ENCODE results near the gene RWDD2A.
A peak's percentile ranks its signal among the peaks of the same experiment; 100 is the strongest.
"Not testable (repeated sequence)": the region's sequence is repeated elsewhere in the genome, so short reads cannot be mapped to it uniquely, and the experiment has no call there.

Gene RWDD2A

DNA sequence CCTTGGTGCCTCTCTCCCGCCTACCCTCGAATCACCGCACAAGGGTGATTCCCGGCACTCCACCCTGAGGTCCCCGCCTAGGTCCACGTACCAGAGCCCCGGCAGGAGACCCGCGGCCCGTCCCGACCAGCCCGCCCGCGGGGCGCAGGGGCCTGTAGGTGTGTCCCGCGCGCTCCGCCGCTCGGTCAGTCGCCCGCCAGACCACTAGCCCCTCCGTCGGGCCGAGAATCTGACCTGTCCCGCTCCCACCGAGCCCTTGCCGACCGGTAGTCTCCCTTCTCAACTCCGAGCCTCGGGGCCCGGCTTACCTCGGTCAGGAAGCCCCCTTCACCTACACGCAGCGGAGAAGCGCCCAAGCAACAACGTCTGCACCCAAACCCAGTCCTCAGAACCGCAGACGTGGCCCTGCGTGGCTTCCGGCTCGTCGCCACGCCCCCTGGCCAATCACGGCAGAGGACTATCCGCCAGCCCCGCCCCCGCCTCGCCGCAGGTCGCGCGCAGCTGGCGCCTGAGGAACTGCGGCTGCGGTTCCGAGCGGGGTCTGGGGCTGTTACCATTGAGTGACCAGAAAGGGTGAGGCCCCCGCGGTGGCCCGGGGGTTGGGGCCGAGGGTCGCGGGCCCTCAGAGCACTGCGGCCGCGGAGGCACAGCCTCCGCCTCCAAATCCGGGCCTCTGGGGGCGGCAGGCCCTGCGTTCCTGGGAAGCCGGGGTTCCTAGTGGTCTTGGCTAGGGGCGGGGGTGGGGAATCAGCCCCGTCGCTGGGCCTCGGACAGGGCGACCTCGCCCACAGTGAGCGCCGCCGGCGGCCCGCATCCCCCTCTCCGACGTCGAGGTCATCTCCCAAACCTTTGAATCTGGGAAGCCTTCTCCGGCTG, at the start of gene RWDD2A, which contains the start of gene PGM3:
TSS of gene RWDD2A (plus strand) at position 487 of the 876 bp plus-strand sequence. CDS start 1,095 bp downstream, outside the sequence.
TSS of gene PGM3 (minus strand) at position 395 of the 876 bp plus-strand sequence. CDS start 2,253 bp downstream, outside the sequence.
- peak; percentile 62 to 66 for DNase-seq (ENCODE audit: low read depth in 2 of 2)

DNA sequence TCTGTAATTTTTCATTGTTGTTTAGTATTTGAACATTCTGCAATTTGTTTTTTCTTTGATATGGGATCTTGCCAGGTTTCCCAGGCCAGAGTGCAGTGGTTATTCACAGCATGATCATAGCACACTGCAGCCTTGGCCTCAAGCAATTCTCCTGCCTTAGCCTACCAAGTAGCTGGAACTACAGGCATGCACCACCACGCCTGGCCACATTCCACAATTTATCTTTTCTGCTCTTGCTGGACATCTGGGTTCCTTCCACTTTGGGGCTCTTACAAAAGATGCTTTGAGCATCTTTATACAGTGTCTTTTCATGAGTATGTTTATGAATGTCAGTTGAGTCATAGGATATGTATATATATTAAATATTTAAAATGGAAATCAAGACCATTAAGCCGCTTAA, 42.0 kb upstream of the RWDD2A start:
- DNase-seq (ENCODE audit: low read depth in 2 of 2) = no peak

DNA sequence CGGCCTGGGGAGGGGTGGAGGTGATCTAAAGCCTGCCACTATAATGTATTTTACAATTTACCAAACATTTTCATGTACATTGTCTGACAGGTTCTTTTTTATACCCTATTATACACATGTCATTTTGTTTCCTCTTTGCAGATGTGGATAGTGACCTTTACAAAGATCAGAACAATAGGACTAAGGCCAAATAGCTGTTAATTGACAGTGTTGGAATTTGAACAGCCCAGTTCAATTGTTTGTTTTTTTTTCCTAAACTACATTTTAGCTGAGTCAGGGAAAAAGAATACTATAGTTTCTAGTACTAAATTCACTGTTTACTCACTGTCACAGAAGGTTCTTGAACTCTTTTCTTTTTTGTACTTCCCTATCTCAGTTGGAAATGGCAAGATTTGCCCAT, 40.2 kb upstream of the RWDD2A start:
- no peak for DNase-seq (ENCODE audit: low read depth in 2 of 2)

DNA sequence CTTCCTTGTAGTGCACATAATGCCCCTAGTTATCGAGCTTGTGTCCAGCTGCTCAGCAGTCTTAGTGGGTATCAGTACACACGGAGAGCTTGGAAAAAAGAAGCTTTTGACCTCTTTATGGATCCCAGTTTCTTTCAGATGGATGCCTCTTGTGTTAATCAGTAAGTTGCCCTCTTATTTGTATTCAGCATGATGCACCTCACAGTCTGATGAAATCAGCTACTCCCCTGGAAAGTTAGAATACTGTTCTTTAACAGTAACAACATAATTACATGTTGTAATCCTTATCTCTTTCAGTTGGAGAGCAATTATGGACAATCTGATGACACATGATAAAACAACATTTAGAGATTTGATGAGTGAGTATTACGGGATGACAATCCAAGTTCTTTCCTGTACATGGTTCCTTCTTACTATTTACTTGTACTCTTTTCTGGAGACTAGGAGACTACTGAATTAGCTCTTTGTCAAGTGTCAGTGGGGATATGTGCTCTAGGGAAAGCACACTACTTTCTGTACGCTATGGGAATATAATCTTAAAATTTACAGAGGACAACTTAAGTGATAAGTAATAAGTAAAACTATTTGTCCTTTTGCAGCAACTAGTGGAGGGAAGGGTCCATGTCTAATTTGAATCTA, 39.2 kb upstream of the RWDD2A start:
- DNase-seq (ENCODE audit: low read depth in 2 of 2) = no peak

DNA sequence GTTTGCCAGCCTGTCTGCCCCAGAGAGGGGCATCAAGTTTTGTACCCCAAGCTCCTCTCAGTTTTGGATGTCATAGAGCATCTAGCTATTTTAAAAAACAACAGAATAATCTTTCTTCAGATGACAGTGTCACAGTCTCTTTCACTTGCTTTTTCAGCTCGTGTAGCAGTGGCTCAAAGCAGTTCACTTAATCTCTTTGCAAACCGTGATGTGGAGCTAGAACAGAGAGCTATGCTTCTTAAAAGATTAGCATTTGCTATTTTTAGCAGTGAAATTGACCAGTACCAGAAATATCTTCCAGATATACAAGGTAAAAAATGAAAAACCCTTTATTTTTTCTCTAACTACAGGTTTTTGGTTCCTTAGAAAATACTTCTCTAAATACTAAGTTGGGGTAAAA, 37.4 kb upstream of the RWDD2A start:
- no peak for DNase-seq (ENCODE audit: low read depth in 2 of 2)

DNA sequence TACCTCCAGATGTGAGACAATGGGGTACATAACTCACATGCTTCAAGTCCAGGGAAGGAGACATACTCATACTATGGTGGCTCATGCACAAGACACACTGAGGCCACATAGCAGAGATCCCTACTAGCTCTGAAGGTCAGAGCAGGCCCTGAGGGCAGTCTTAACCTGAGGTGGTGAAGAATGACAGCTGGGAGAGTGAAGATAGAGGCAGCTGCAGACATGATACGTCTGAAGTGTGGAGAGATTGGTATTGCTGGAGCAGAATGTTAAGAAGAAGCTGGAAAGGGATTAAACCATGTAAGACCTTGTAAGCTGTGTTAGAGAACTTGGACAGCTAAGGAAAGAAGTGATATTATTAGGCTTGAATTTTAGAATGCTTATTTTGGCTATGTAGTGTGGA, 33.0 kb upstream of the RWDD2A start:
- no peak for DNase-seq (ENCODE audit: low read depth in 2 of 2)

DNA sequence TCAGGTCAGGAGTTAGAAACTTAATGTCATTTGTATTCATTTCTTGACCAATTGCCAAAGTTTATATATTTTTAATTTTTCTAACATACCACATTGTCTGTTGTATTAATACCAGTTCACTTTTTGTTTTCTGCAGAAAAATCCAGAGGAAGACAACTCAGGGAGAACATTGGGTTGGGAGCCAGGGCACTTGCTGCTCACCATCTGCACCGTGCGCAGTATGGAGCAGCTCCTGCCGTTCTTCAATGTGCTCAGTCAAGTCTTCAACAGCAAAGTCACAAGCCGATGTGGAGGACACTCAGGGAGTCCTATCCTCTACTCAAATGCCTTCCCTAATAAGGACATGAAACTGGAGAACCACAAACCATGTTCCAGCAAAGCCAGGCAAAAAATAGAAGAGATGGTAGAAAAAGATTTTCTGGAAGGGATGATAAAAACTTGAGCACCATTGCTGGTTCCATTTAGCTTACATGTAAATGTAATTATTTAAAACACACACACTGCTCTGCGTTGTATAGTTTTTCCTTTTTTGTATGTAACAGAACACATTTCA, 25.4 kb upstream of the RWDD2A start:
- no peak for DNase-seq (ENCODE audit: low read depth in 2 of 2)

DNA sequence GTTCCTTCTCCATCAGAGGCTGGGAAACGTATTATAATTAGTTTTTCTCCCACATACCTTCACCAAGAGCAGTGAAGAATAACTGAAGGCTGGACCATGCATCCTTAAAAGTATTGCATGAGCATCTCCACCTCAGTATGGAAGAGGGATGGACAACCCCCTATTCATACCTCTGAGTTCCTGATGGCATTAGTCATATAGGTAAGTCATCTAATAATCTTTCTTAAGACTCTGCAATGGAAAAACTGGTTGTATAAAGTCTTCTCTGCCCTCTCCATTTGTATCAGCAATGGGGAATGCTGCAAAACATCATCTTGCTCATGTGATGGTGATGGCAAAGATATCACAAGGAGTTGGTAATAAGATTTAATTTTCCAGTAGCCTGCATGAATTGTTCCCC, 24.6 kb upstream of the RWDD2A start:
- no peak for DNase-seq (ENCODE audit: low read depth in 2 of 2)

DNA sequence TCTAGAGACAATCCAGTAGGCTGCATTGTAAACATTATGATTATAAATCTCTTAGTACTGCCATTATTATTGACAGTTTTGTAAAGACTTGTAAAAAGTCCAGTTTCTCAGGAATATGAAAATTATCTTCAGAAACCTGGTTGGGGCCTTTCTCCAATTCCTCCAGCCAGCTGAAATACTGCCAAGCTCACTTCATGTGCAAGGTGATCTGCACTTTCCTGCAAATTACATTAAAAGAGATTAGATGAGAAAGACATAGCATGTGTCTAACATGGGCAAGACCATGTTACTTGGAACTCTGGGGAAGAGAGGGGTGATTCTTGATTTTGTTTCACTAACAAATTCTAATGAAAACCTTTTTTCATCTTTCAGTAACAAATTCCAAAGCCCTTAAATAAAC, 24.1 kb upstream of the RWDD2A start:
- no peak for DNase-seq (ENCODE audit: low read depth in 2 of 2)

DNA sequence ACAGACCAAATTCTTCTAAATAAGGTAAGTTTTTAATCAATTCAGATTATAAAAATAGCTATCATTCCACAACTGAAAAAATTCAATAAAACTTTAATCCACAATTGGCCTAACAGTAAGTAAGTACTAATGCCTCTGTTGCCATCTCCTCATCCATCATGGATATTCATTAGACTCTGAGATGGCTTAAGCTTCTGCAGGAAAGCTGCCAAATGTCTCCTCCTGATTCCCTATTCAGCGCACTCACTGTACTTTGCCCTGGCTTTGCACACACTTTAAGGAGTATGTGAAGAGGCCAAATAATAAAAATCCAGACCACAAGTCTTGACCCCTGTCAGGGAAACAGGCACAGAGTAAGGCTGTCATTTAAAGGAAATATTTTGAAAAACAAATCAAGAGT, 23.6 kb upstream of the RWDD2A start:
- no peak for DNase-seq (ENCODE audit: low read depth in 2 of 2)

DNA sequence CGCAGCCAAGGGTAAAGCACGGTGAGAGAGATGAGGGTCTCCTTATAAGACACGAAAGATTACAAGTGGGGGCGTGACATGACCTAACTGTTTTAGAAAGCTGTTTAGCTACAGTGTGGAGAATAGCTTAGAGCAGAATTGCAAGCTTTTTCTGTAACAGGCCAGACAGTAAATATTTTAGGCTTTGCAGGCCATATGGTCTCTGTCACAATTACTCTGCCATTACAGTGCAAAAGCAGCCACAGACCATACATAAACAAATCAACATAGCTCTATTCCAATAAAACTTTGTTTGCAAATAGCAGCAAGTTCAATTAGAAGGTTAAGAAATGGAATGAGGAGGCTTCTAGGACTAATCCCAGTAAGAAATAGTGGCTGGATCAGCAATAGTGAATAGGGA, 16.9 kb upstream of the RWDD2A start:
- no peak for DNase-seq (ENCODE audit: low read depth in 2 of 2)

DNA sequence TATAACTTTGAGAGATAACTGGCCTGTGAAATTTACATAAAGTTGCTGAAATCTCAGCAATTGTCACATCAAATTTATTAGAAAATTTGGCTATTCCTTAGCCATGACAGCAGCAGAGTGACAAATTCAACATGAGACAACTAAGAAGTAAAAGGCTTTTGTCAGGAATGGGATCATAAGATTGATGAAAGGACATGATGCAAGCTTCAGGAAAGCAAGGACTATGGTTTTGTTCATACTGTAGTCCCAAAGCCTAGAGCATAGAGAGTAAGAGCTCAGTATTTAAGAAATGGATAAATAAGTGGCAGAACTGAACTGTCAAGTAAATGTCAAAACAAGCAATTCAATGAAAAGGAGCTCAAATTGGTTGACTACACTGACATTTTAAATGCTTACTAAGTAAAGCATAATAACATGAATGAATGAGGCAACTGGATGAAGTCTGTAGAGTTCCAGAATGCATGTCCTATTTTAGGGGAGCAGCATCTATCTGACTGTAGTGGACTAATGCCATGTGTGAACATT, 12.7 kb upstream of the RWDD2A start:
- no peak for DNase-seq (ENCODE audit: low read depth in 2 of 2)

DNA sequence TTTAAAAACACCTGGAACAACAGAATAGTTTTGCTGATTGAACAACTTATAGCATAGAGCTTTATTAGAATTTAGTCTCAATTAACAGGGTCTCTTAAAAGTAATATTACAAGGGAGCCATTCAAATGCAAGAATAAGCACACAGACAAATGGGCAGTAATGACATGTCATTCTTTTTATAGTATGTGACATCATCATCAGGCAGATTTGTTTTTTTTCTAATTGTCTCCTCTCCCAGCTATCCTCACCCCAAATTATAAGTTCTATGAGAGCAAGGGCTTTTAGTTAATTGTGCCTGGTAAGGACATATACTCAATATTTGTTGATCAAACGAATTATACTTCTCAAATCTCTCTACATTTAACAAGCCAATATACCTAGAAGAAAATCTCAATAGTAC, 11.0 kb upstream of the RWDD2A start:
- DNase-seq (ENCODE audit: low read depth in 2 of 2) = no peak

DNA sequence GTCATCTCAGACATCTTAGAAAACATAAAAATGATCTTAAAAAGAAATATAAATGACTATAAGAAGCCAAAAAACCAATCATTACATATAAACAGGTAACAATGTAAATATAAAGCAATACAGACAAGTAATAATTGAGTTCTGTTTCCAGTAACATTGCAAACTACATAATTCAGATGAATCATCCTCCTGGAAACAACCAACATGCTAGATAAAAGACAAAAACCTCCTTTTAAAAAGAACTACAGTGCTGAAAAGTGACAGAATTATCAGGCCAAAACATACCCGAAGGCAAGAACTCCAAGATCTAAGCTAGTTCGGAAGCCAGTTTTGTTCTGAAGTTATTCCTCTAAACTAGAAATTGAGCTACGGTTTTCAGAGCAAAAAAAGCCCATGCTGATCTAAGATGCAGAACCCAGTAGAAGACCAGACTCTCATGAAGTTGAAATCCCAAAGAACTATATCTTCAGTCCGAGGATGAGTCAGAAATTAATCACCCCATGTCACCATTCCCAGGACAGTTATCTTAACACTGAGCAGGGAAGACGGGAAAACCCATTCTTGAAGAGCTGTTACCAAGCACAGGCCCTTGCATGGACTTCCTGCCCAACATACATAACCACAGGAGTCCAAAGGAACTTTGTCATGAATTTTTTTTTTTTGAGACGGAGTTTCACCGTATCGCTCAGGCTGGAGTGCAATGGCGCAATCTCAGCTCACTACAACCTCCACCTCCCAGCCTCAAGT, 9.9 kb upstream of the RWDD2A start:
- peak; percentile 53 to 66 for DNase-seq (ENCODE audit: low read depth in 2 of 2)

DNA sequence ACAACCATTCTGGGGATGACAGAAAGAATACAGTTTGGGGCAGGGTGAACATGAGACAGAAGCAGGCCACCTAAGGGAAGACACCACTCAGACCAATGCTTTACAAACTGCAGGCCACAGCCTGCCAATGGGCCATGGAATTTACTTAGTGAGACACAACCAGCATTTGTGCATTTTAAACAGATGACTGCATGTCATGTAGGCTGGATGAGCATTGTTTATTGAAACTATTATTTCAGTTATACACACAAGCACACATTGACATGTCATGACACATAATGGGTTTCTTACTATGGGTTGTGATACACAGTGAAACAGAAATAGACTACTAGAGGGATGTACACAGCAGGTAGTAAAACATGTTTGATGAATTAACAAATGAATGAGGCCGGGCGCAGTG, 8.1 kb upstream of the RWDD2A start:
- no peak for DNase-seq (ENCODE audit: low read depth in 2 of 2)

DNA sequence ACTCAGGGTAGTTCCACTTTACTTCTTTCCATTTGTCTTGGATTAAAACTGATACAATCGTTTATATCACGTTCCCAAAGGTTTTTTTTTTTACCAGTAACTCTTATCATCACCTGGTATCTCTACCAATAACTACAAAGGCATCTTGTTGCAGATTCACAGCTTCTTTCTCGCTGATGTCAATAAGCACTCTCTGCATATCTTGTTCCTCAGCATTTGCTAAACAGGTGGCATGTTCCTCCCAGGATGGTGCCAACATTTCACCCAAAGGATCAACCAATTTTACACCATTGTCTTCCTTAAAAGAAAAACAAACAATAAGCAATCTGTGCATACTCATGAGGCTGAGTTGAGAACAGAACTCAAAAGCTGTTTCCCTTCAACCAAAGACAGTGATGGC, 4.7 kb upstream of the RWDD2A start:
- DNase-seq (ENCODE audit: low read depth in 2 of 2) = no peak

DNA sequence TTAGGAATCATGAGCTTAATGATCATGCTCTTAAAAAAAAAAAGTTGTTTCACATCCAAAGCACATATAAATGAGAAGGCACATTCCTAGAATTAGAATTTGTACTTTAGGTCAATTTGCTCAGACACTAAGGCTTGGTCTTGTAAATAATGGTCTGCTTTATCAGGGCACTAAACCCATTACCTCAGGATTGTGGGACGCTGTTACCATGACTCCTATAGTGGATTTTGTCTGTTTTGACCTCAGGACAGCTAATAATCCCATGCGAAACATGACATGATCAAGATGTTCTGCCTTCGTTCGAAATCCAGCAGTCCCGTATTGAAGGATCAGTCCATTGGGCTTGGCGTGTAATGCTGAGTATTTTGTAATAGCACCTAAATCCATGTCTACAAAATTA, 2.5 kb upstream of the RWDD2A start:
- DNase-seq (ENCODE audit: low read depth in 2 of 2) = no peak

DNA sequence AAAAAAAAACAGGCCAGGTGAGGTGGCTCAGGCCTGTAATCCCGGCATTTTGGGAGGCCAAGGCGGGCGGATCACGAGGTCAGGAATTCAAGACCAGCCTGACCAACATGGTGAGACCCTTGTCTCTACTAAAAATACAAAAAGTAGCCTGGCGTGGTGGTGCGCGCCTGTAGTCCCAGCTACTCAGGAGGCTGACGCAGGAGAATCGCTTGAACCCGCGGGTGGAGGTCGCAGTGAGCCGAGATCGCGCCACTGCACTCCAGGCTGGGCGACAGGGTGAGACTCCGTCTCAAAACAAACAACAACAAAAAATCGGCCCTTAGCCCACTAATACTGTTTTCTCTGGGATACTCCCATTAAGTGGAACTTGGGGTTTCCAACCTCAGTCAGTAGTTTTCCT, 1.2 kb upstream of the RWDD2A start:
- DNase-seq (ENCODE audit: low read depth in 2 of 2) = not testable (repeated sequence)

DNA sequence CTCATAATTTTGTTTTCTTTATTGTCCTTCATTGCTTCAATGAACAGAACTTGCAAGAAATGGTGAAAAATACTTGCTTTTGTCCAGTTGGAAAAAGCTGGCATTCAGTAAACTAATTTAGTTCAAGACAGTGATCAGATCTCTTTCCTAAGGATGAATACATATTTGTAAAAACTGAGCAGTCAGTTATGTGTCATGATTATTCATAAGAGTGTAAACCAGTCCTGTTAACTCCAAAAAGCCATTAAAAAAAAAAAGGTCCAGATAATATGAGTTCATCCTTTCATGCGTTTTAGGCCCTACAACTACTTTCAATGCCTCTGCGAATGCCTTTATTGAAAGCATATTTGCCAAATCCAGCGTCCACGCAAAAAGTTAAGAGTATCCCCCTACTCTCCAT, 701 bp upstream of the RWDD2A start:
- no peak for DNase-seq (ENCODE audit: low read depth in 2 of 2)

DNA sequence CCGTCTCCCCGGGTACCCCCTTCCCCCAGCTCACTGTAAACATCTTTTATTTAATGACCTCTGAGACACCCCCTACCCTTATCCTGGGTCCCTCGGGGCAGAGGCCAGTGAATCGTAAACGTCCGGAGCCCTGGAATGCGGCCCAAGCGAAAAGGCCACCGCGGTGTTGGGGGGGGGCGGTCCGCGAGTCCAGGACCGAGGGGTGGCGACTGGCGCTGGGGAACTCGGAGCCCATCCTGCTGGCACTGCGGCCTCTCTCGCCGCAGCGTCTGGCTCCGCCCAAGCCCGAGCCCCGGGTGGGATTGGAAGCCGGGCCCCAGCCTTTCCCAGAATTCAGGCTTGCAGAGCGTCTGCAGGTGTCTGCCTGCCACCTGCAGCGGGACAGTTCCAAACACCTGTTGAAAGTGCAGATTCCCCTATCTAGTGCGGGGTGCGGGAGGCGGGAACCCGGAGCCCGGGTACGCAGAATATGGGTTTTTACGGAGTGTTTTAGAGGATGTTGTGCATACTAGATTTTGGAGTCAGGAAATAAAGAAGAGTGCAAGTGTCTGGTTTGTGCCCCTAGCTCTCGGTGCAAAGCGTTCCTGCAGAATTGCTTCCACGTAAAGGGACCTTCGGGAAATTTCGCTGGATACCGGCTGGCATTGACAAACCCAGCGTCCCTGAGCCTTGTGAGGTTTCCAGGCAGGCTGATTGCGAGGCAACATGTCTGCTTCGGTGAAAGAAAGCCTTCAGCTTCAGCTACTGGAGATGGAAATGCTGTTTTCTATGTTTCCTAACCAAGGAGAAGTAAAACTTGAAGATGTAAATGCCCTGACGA, 800 bp downstream of the RWDD2A start:
- no peak for DNase-seq (ENCODE audit: low read depth in 2 of 2)
